Stimulated activated CD8-positive, alpha-beta memory T cell treated with anti-CD3 and anti-CD28 coated beads, Interleukin-7, amount 100 ng/mL, for 24 hours (primary cell): Measurements from ENCODE around the gene CENPX.

ENCODE experiments used
- DNase-seq: peaks from one replicate; pipeline ENCODE4 v3.0.0-alpha.2; 2020; ENCODE audit warnings: low read depth

Gene CENPX

GRCh38 chr17:82022310-82022980, at the start of gene CENPX:
TSS of gene CENPX (minus strand) at chr17:82022878. CDS start at chr17:82022861, 17 bp downstream.
- DNase-seq: no peak

DNA sequence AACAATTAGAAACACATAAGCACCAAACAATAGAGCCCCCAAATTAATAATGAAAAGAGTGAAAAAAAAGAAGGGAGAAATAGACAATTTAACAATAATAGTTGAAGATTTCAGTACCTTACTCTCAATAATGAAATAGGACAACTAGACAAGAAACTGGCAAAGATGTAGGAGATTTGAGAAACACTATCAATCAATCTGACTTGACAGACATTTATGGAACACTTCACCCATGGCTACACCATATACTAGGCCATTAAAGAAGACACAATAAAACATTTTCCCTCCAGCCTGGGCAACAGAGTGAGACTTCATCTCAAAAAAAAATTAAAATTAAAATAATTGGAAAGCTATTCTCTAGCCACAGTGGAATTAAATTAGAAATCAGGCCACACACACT, 47.9 kb upstream of the CENPX start:
- no peak for DNase-seq

DNA sequence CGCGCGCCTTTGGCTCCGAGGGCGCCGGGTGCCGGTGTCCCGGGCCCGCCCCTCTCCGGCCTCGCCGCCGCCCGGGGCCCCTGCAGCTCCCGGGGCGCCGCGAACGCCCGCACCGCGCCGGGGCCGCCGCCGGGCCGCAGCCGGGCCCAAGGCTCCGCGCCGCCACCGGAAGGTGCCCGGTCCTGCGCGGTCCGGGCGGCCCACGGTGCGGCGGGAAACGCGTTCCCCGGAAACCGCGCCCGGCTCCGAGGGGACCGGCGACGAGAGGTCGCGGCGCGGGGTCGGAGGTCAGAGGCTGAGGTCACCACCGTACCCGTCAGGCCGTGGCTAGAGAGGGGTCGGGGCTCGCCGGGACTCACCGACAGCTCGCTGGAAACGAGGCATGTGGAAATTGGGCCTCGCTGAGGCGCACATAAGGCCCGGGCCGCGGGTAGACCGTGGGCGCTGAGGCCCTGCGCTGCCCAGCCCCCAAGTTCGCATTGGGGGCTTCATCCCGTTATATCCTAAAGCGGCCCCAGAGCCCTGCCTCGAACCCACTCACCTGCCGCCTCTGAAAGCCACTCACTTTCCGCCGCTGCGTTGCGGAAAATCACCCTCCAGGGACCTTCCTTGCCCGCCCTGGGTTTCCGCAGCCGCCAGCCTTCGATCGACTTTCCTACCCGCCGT, 43.1 kb upstream of the CENPX start, which contains the start of gene DUS1L:
TSS of gene DUS1L (minus strand) at position 167 of the 666 bp plus-strand sequence. CDS start 745 bp downstream, outside the sequence.
- DNase-seq: peak; percentile 30

DNA sequence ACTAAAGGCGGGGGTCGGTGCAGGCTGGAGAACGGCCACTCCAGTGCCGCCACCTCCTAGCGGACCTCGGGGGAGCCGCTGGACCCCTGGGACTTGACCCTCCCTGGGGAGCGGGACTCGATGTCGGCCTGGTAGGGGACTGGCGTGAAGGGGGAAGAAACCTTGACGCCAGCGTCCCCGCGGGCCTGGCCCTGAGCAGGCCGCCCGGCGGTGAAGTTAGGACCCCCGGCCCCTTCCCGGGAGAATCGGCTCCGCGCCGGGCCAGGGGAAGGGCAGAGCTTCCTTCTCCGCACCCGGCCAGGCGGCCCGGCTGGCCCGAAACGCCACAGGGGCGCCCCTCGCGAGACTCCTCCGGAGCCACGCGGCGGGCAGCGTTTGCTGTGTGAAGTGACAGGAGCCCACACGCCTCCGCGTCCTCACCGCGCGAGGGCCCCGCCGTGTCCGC, 42.5 kb upstream of the CENPX start:
- DNase-seq: no peak

GRCh38 chr17:82064433-82065192, 41.9 kb upstream of the CENPX start:
- DNase-seq: no peak

DNA sequence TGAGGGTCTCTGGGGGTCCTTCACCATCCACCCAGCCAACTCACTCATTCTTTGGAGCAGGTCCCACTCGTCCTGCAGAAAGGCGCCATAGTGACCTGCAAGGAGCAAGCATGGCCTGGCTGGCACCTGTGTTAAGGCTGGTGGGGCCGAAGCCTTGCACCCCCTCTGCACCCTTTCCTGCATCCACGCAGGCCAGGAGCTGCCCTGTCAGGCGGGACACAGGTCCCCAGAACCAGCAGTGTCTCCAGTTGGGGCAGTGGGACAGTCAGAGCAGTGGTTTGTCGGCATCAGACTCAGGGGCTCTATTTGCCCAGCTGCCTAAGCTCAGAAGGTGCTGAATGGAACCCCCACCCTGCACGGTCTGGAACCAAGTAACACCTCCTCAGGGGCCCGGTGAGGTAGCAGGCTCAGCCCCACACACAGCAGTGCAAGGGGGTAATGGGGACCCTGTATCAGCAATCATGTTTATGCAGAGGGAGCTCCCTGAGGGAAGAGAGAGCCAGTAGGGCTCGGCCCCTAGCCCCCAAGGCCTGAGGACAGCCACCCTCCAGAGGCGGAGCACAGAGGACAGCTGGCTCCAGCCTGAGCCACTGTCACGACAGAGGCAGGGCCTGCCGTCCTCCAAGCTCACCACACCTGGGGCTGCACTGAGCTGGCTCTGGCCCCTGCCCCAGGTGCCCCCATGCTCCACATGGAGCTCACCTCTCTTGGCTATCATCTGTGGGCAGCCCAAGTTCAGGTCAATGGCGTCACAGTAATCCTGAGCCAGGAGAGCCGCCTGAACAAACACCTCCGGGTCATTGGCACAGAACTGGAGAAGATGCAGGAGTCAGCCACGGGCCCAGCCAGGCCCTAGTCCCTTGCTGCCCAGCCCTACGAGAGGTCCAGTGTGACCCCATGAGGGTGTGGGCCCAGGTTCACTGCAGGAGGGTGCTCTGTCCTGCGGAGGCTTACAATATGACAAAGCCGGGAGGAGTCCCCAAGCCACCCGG, 41.0 kb upstream of the CENPX start:
- no peak for DNase-seq

- DNase-seq: no peak
Observed at GRCh38 chr17:82062984-82063368, 40.3 kb upstream of the CENPX start.

DNA sequence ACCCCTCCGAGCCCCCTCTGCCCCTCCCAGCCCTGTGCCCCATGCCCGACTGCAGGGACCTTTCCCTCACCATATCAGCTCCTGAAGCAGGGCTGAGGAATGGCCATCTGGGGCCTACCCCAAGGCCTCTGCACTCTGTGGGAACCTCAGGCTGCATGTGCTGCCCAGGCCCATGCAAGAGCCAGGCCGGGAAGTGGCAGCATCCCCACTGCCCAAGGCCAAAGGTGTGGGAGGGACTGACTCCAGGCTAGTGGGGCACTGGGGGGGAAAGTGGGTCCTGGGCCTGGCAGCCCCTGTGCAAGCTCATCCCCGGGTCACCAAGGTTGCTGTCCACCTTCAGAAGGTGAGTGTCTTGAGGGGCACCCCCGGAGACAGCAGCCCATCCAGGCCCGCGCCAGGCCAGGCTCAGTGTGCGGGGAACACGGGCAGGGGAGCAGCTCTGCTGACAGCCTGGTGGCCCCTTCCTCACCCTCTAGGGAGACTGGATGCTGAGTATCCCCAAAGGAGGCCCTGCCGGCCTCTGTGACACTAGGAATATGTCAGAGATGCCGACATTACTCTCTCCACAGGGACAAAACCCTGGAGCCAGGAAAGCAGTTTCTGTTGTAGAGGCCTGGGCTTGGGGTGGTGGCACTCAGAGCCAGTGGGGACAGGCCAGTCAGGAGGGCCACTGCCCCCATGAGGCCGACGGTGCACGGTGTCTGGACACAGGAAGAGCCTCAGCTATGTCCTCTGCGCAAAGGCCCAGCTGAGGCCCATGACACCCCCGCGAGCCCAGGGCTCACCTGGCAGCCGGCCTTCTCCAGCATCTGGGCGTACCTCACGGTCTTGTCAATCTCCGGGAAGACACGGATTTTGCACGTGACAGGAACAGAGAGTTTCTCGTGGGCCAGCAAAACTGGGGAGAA, 39.7 kb upstream of the CENPX start:
- DNase-seq: no peak

DNA sequence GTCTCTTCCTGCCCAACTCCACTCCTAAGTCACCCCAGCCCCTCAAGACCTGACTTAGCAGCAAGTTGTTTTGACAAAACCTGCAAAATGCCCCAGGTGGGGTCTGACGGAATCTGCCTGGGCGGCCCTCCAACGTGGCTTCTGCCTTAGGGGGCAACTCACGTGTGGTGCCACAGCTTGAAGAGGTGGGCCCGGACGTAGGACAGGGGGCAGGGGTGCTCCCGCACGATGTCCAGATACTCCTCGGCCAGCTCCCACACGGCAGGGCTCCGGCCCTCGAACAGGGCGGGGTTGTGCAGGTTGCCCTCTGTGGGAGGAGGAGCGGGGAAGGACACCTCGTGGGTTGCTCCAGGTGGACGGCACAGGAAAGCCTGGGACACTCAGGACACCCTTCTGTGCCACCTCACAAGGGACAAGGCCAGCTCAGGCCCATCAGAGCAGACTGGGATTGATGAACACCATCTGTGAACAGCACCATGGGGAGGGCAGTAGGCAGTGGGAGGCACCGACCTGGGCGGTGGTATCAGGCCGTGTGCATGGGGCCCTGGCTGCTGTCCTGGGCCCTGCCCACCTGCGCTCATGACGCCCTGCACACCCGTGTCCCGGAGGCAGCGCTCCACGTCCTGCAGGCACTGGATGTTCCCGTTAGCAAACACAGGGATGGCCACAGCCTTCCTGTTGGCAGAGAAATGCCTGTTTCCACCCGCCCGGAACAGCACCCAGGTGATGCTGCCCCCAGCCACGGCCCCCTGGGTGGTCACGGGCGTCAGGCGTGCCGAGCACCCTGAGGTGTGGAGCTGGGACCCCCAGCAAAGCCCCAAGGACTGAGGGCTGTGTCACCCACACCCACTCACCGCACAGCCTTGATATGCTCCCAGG, 38.6 kb upstream of the CENPX start:
- no peak for DNase-seq

- no peak for DNase-seq
Observed at GRCh38 chr17:82060614-82061013, 37.9 kb upstream of the CENPX start.

GRCh38 chr17:82060001-82060380, 37.3 kb upstream of the CENPX start:
- DNase-seq: no peak

DNA sequence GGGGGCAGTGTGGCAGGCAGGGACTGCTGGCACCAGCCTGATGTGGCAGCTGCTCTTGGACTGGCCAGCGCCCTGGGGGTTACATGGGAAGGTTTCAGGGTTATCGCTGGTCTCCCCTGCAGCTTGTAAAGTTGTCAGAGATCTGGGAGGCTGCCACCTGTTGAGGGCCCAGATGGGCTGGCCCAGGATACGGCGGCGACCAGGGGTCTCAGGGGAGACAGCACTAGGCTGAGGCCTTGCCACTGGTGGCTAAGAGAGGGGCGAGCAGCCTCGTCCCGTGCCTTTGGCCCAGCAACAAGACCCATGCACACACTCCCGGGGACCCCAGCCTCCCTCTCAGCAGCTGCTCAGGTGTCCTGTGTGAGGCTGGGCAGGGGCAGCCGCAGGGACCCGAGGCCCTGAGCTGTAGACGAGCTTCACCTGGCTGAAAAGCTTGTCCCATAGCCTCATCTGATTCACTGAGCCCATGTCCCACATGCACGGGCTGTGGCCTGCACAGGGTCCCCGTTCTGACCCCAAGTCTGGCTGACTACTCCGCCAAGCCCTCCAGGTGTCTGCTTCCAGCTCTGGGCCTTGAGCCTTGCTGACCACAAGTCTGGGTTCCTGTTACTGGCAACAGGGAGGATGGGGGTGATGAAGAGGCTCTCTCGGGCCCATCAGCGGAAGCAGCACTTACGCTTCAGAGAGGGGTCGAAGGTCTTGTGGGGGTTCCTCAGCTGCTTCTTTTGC, 36.8 kb upstream of the CENPX start:
- DNase-seq: no peak

- DNase-seq: no peak
Observed at GRCh38 chr17:82058855-82059249, 36.2 kb upstream of the CENPX start.

GRCh38 chr17:82058230-82058854, 35.7 kb upstream of the CENPX start:
- DNase-seq: no peak

DNA sequence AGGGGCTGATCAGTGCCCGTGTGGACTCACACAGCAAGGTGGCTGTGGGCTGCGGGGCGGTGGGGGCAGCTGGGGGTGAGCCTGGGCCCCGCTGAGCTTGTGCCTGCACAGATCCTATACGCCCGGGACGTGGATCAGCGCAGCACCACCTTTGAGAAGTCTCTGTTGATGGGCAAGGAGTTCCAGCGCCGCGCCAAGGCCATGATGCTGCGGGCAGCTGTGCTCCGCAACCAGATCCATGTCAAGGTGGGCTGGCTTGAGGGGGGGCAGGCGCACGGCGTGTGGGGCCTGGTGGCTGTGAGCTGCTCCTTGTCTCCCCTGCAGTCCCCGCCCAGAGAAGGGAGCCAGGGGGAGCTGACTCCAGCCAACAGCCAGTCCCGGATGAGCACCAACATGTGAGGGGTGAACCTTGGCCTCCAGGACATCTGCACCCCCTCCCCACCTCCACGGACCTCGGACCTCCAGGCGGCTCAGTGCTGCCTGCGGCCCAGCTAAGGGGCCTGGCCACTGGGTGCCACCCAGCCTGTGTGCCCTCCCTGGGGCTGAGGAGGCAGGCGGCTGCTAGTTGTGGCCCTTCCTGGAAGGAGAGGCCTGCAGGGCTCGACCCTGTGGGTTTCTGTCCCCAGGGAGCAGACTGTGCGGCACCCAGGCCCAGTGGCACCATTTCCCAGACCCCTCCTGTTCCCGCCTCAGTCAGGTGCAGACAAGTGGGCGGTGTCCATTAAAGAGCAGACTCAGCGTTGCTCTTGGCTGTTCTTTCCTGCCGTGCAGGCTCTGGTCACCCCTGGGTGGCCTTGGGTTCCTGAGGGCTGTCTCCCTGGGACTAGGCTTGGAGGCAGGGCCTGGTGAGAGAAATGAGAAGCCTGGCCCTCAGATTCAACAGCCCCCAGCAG, 34.3 kb upstream of the CENPX start:
- no peak for DNase-seq

- no peak for DNase-seq
Observed at GRCh38 chr17:82055965-82056728, 33.5 kb upstream of the CENPX start.
